GM21526 (cell line): Measurements from ENCODE around the gene TRAK1.

Experiments used
- ATAC-seq: cut with Tn5 transposase; IDR thresholded peaks from one replicate; pipeline ENCODE4 v1.9.1; 2021; ENCODE audit warnings: moderate library complexity; ENCODE audit not compliant: unreplicated experiment, low FRiP score

The TRAK1 gene

DNA sequence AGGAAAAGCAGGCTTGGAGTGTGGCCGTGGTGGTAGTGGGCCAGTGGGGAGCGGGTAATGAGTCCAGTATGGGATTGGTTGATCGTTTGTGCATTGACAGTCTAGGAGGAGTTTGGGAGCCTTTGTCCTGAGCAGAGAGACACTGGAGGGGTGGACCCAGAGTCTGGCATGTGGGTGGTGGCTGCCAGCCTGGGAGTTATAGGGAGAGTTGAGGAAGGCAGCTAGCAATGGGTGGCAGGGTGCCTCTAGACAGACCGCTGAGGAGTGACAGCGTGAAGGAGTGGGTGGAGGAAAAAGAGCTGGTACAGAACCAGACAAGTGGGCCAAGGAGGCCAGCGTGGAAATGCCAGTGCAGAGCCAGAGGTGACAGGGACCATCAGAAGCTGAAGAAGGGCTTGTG, 176.7 kb downstream of the TRAK1 start:
- ATAC-seq: no peak

DNA sequence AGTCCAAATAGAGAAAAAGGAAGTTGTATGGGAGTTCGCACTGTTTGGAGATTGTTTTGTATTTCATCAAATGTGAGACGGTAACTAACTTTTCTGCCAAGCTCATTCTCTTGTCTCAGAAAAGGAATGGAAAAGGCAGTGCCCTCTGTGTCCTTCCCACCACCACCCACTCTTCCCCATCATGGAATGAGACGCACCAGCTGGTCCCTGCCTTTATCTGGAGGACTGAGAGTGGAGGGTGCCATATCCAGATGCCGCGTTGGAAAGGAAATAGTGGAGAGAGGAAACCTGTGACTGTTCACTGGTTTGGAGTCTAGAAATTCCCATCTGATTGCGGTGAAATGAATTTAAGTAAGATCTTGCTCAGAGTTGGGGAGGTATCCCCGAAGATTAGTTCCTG, 178.5 kb downstream of the TRAK1 start:
- ATAC-seq: no peak

DNA sequence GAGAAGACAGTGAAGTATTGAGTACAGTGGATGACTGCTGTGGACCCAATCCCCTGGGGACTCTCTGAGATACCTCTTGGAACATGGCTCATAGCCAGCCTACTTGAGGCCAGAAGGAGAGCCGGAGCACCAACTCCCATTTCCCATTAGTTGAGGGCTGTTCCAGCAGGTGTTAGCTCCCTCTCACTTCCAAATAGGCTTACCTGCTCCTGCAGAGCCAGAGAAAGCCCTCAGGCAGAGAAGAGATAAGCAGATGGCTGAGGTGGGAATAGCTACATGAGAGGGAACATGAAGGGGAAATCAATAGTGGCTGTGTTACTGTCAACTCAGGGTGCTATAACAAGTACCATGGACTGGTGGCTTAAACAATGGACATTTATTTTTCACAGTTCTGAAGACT, 179.4 kb downstream of the TRAK1 start:
- no peak for ATAC-seq

GRCh38 chr3:42271786-42272185, 180.6 kb downstream of the TRAK1 start:
- ATAC-seq: no peak

DNA sequence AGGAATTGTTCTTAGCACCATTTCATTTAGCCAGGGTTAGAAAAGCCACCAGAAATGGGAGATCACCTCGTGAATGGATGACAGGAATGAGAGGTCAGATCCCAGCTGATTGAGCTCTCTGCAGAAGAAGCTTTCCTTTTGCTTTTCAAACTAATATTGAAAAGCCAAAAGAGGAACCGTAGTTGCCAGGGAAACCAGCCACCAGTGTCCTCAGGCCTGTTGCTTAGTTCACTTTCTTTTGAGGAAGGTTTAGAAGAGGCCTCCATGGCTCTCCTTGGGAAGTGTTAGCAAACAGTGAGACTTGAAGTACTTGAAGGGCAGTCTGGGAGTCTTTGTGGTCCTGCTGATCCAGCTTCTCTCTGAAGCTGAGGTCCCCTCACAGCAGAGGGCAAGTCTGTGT, 182.2 kb downstream of the TRAK1 start:
- no peak for ATAC-seq

DNA sequence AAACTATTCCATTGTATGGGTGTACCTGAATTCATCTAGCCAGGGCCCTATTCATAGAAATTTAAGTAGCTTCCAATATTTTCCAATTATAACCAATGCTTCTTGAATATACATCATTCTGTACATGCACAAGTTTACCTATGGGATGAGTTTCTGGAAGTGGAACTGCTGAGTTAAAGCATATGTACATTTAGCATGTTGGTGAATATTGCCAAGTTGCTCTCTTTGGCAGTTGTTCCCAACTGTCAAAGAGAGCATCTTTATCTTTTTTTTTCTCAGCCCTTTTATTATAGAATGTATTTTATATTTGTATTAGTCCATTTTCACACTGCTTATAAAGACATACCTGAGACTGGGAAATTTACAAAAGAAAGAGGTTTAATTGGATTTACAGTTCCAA, 183.1 kb downstream of the TRAK1 start:
- ATAC-seq: no peak

GRCh38 chr3:42275217-42275616, 184.1 kb downstream of the TRAK1 start:
- no peak for ATAC-seq
